VCaP (cell line): Measurements from ENCODE around the gene GAGE1.
"Not testable (repeated sequence)": the region's sequence is repeated elsewhere in the genome, so short reads cannot be mapped to it uniquely, and the experiment has no call there.

ENCODE experiments used
- H3K27ac ChIP-seq: fragments of 450-650 bp; 2 replicates; pipeline ENCODE4 v1.5.1; 2017
- TF ChIP-seq, protein P1 (sequence below): fragments of 450-650 bp; conservative IDR thresholded peaks from 2 replicates; pipeline ENCODE4 v1.5.1; 2017; ENCODE audit warnings: mild to moderate bottlenecking, moderate library complexity

Gene GAGE1, protein sequence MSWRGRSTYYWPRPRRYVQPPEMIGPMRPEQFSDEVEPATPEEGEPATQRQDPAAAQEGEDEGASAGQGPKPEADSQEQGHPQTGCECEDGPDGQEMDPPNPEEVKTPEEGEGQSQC

DNA sequence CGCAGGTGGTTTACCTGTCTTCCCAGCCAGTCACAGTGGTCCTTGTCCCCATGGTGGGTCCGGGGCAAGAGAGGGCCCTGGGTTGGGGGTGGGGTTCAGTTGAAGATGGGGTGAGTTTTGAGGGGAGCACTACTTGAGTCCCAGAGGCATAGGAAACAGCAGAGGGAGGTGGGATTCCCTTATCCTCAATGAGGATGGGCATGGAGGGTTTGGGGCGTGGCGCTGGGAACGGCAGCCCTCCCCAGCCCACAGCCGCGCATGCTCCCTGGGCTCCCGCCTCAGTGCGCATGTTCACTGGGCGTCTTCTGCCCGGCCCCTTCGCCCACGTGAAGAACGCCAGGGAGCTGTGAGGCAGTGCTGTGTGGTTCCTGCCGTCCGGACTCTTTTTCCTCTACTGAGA lies at the start of gene GAGE1:
Gene GAGE1, plus strand, starts transcription at position 301 of the 400 bp plus-strand sequence. CDS start 1,155 bp downstream, outside the sequence.
- not testable (repeated sequence) for H3K27ac ChIP-seq

DNA sequence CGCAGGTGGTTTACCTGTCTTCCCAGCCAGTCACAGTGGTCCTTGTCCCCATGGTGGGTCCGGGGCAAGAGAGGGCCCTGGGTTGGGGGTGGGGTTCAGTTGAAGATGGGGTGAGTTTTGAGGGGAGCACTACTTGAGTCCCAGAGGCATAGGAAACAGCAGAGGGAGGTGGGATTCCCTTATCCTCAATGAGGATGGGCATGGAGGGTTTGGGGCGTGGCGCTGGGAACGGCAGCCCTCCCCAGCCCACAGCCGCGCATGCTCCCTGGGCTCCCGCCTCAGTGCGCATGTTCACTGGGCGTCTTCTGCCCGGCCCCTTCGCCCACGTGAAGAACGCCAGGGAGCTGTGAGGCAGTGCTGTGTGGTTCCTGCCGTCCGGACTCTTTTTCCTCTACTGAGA lies 47.8 kb upstream of the GAGE1 start, which contains the start of gene GAGE12E:
Gene GAGE12E, plus strand, starts transcription at position 301 of the 400 bp plus-strand sequence. CDS start 1,155 bp downstream, outside the sequence.
- H3K27ac ChIP-seq, result not testable (repeated sequence)

DNA sequence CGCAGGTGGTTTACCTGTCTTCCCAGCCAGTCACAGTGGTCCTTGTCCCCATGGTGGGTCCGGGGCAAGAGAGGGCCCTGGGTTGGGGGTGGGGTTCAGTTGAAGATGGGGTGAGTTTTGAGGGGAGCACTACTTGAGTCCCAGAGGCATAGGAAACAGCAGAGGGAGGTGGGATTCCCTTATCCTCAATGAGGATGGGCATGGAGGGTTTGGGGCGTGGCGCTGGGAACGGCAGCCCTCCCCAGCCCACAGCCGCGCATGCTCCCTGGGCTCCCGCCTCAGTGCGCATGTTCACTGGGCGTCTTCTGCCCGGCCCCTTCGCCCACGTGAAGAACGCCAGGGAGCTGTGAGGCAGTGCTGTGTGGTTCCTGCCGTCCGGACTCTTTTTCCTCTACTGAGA lies 38.3 kb upstream of the GAGE1 start, which contains the start of gene GAGE12F:
Gene GAGE12F, plus strand, starts transcription at position 301 of the 400 bp plus-strand sequence. CDS start 1,155 bp downstream, outside the sequence.
- not testable (repeated sequence) for H3K27ac ChIP-seq

DNA sequence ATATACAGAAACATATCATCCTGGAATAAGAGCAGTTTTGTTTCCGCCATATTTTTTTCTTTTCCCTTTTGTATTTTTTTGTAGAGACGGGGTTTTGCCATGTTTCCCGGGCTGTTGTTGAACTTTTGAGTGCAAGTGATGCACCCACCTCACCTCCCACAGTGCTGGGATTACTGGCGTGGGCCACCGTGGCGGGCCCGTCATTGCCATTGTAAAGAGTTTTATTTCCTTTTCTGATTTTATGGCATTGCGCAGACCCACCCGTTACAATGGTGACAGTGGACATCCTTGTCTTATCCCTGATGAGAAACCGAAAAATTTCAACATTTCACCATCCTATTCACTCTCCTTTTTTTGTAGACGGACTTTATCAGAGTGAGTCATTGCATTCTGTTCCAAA lies 30.1 kb upstream of the GAGE1 start:
- H3K27ac ChIP-seq, result not testable (repeated sequence)

DNA sequence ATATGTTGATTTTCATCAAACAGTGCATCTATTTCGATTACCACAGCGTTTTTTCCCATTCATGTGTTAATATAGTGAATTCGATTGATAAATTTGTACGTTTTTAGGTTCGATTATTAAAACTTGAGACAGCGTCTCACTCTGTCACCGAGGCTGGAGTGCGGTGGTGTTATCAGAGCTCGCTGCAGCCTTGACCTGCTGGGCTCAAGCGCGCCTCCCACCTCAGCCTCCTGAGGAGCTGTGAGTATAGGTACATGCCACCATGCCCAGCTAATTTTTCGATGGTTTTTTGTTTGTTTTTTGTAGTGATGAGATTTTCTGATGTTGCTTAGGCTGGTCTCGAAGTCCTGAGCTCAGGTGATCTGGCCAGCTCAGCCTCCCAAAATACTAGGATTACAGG lies 29.7 kb upstream of the GAGE1 start:
- not testable (repeated sequence) for H3K27ac ChIP-seq

DNA sequence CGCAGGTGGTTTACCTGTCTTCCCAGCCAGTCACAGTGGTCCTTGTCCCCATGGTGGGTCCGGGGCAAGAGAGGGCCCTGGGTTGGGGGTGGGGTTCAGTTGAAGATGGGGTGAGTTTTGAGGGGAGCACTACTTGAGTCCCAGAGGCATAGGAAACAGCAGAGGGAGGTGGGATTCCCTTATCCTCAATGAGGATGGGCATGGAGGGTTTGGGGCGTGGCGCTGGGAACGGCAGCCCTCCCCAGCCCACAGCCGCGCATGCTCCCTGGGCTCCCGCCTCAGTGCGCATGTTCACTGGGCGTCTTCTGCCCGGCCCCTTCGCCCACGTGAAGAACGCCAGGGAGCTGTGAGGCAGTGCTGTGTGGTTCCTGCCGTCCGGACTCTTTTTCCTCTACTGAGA lies 28.7 kb upstream of the GAGE1 start, which contains the start of gene GAGE12G:
Gene GAGE12G, plus strand, starts transcription at position 301 of the 400 bp plus-strand sequence. CDS start 1,155 bp downstream, outside the sequence.
- not testable (repeated sequence) for H3K27ac ChIP-seq

DNA sequence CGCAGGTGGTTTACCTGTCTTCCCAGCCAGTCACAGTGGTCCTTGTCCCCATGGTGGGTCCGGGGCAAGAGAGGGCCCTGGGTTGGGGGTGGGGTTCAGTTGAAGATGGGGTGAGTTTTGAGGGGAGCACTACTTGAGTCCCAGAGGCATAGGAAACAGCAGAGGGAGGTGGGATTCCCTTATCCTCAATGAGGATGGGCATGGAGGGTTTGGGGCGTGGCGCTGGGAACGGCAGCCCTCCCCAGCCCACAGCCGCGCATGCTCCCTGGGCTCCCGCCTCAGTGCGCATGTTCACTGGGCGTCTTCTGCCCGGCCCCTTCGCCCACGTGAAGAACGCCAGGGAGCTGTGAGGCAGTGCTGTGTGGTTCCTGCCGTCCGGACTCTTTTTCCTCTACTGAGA lies 19.2 kb upstream of the GAGE1 start, which contains the start of gene GAGE12H:
Gene GAGE12H, plus strand, starts transcription at position 301 of the 400 bp plus-strand sequence. CDS start 1,155 bp downstream, outside the sequence.
- not testable (repeated sequence) for H3K27ac ChIP-seq

DNA sequence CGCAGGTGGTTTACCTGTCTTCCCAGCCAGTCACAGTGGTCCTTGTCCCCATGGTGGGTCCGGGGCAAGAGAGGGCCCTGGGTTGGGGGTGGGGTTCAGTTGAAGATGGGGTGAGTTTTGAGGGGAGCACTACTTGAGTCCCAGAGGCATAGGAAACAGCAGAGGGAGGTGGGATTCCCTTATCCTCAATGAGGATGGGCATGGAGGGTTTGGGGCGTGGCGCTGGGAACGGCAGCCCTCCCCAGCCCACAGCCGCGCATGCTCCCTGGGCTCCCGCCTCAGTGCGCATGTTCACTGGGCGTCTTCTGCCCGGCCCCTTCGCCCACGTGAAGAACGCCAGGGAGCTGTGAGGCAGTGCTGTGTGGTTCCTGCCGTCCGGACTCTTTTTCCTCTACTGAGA lies 9.6 kb upstream of the GAGE1 start, which contains the start of gene GAGE2A:
Gene GAGE2A, plus strand, starts transcription at position 301 of the 400 bp plus-strand sequence. CDS start 1,155 bp downstream, outside the sequence.
- not testable (repeated sequence) for H3K27ac ChIP-seq

DNA sequence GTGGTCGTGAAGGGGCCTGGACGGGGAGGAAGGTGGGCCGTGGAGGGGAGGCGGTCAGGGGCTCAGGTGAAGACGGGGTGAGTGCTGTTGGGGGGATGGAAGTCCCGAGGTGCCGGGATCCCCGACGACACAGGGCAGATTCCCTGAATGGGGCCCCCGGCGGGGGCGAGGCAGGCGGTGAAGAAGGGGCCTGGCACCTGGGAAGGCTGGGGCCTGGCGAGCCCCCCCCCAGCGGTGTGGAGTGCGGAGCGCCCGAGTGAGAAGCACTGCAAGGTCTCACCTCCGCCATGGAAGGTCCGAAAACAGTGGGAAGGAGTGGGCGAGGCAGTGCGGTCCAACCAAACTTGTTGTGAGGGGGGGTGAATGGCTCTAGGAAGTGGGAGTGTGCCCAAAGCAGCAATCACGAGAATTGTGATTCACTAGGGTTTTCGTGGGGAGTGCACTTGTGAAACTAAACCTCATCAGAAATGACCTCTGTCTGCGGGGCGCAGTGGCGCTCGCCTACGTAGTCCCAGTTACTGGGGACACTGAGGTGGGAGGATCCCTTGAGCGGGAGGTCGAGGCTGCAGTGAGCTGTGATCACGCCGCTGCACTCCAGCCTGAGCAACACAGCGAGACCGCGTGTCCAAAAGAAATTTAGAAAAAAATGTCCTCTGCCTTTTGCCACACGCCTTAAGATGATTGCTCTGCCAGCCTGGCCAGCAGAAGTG lies 8.9 kb upstream of the GAGE1 start:
- H3K27ac ChIP-seq, result not testable (repeated sequence)

DNA sequence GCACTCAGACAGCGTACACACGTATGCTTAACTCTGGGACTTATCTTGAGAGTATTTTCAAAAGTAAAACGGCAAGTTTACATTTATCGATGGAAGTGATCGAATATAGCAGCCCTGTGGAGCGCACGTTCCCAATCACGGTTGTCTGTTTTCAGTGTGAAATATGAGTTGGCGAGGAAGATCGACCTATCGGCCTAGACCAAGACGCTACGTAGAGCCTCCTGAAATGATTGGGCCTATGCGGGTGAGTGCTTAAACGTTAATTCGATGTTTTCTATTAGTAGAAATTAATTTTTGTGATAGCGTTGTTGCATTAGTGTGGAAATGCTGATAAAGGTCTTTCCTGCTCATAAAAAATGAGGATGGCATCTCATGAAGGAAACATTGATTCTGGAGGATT lies 8.3 kb upstream of the GAGE1 start:
- H3K27ac ChIP-seq, result not testable (repeated sequence)

DNA sequence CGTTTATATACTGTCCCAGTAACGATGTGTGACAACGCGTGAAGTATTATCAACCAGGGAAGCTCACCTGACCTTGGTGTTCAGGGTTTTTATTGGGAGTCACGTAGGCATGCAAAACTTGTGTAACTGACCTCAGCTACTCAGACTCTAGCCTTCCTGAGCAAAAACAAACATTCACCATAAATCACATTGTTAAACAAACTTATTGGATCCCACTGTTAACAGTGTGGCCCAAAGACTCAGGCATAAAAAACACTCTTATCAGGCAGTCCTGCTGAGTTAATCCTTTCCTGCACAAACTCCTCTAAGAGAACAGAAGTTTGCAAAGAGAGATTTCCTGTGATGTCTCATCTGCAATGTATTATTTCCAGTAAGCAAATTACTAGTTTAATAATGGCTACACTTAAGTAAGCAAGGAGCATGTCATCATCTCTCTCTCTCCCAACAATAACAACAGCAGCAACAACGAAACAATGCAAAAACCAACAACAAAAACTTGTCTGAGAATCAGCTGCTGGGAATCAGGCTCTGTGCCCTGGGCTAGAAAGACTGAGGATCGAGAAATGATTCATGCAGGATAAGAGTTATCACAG lies 12.0 kb downstream of the GAGE1 start:
- no peak overlapping the region for H3K27ac ChIP-seq
- TF ChIP-seq, protein P1, sequence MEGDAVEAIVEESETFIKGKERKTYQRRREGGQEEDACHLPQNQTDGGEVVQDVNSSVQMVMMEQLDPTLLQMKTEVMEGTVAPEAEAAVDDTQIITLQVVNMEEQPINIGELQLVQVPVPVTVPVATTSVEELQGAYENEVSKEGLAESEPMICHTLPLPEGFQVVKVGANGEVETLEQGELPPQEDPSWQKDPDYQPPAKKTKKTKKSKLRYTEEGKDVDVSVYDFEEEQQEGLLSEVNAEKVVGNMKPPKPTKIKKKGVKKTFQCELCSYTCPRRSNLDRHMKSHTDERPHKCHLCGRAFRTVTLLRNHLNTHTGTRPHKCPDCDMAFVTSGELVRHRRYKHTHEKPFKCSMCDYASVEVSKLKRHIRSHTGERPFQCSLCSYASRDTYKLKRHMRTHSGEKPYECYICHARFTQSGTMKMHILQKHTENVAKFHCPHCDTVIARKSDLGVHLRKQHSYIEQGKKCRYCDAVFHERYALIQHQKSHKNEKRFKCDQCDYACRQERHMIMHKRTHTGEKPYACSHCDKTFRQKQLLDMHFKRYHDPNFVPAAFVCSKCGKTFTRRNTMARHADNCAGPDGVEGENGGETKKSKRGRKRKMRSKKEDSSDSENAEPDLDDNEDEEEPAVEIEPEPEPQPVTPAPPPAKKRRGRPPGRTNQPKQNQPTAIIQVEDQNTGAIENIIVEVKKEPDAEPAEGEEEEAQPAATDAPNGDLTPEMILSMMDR, result no peak

DNA sequence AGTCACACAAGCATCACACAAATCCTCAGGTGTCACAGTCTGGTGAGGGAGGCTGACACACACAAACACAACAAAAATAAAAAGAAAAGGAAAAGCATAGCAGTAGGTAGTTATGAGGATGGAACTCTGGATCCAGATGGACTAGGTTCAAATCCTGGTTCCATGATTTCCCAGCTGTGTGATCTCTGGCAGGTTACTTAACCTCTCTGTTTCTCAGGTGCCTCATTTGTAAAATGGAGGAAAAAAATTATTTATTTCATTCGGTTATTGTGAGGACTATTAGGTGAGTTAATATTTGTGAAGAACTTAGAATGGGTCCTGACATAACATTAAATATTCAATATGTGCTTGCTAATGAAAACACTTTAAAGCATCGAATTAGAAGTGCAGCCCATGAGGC lies 19.8 kb downstream of the GAGE1 start:
- H3K27ac ChIP-seq, result no peak overlapping the region
- TF ChIP-seq, protein P1, result no peak

DNA sequence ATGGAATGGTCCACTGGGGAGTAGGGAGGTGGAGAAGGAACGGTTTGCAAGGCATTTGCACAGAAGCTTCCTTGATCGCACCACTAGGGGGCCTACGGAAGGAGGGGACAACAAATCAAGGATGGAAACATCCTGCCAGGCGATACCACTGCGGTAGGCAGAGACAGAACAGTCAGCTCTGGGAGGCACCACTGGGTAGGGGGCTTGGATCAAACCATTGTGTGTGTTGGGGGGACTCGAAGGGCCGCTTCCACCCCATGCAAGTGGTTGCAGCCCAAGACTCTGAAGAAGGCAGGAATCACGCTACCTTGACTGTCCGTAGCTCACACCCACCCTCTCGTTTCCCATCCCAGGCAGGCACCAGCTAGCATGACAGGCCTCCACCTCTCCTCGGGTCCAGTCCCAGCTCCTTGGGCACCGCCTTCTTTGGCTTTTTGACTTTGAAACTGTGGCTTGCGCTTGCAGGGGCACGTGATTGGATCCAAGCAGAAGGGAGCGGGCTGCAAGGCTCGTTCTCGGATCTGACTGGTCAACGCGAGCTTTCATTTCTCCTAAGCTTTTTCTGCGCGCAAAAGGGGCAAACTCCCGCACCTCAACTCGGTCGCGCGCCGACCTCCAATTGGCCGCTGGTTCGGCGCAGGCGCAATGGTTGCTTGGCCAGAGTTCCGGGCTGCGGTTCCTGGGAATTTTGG lies 28.4 kb downstream of the GAGE1 start:
- no peak overlapping the region for H3K27ac ChIP-seq
- TF ChIP-seq, protein P1, result no peak
